ENCODE data around the gene MYEOV. TPM values are rescaled to one million over a fixed set of nuclear protein-coding genes. Genes with fewer than 3 reads are reported as not detected.

The MYEOV gene
- total and polyA plus RNA-seq, 10 of the 15 experiments (the other 5 are each of a cell fraction or from before 2014, with no cell fraction given): 0.05 to 0.40 (median 0.26) TPM; not detected in 3

GRCh38 chr11:69274531-69275016 lies 19.4 kb upstream of the MYEOV start (continued):
- TF ChIP-seq NFYA (IDR thresholded peaks at IDR 0.05; ENCODE audit: borderline replicate concordance, low read depth, low read length): no peak
- no peak for TF ChIP-seq TCF7 (IDR thresholded peaks at IDR 0.05; ENCODE audit: borderline replicate concordance)
- no peak for TF ChIP-seq POLR2A (IDR thresholded peaks at IDR 0.05; ENCODE audit: low read depth, low read length)
- no peak for TF ChIP-seq ZBED1 (IDR thresholded peaks at IDR 0.05; ENCODE audit: borderline replicate concordance)
- no peak for TF ChIP-seq IRF4 (IDR thresholded peaks at IDR 0.05; ENCODE audit: low read depth, low read length)
- TF ChIP-seq ATF3 (IDR thresholded peaks at IDR 0.05; ENCODE audit: borderline replicate concordance, extremely low read depth, low read depth, low read length): no peak
- no peak for TF ChIP-seq HDGF (IDR thresholded peaks at IDR 0.05)
- no peak for TF ChIP-seq SMARCA5 (IDR thresholded peaks at IDR 0.05)

GRCh38 chr11:69275178-69275577 lies 18.8 kb upstream of the MYEOV start:
- intact Hi-C loops (cut with micrococcal nuclease; ENCODE audit: unreplicated experiment): no loop called here
- H3K4me1 ChIP-seq (ENCODE audit: control insufficient read depth, insufficient read depth, low read length): peaks cover 19% of the 10 kb centered on the region
- FAIRE-seq: no peak
- no peak overlapping the region for H3K4me2 ChIP-seq (ENCODE audit: control insufficient read depth, insufficient read depth)
- no peaks in the 10 kb centered on the region for H4K20me1 ChIP-seq (ENCODE audit: control insufficient read depth, insufficient read depth)
- no peak overlapping the region for H3K27ac ChIP-seq (ENCODE audit: control insufficient read depth, insufficient read depth)
- no peak for ATAC-seq
- no peak overlapping the region for H2AFZ ChIP-seq (ENCODE audit: control insufficient read depth, low read depth, low read length)
- POLR2A ChIA-PET: interaction anchor here (1.0 to 1.3 kb wide), 2 partner anchors 17 to 19 kb away, joined by 3 to 5 read pairs; partner anchors contain the start of gene MYEOV
- peak; percentile 57; the same call in 1 of the 2 replicates for TF ChIP-seq HDGF (IDR thresholded peaks at IDR 0.05)
- TF ChIP-seq CEBPZ (IDR thresholded peaks at IDR 0.05; ENCODE audit: low read depth, low read length): no peak
- no peak overlapping the region for H3K4me3 ChIP-seq
- H3K9me3 ChIP-seq (replicated peaks; ENCODE audit: control insufficient read depth, insufficient read depth, low read length): peaks cover 2% of the 10 kb centered on the region; the same call in 1 of the 3 replicates
- H3K9ac ChIP-seq (ENCODE audit: control insufficient read depth, insufficient read depth, low read length): no peak overlapping the region
- H3K27me3 ChIP-seq (replicated peaks in 1 of 2; ENCODE audit: control insufficient read depth in 2 of 2, insufficient read depth in 2 of 2, low read length in 1 of 2): no peaks in the 10 kb centered on the region
- SMC1A ChIA-PET (ENCODE audit: uncharacterized antibody, unreplicated experiment): interaction anchor here (1.2 to 3.2 kb wide), 2 partner anchors 16 to 18 kb away, joined by 3 to 27 read pairs; no protein-coding TSS in a partner anchor
- no peaks in the 10 kb centered on the region for H3K36me3 ChIP-seq (ENCODE audit: control insufficient read depth in 2 of 2, insufficient read depth in 2 of 2, low read length in 1 of 2)
- in situ Hi-C loops (cut with MboI): no loop called here
- CTCF ChIA-PET: interaction anchor here (0.9 kb wide), 1 partner anchor 16 kb away, joined by 4 read pairs; no protein-coding TSS in a partner anchor
- no peak for DNase-seq (ENCODE audit: low read depth, low spot score)
- no peaks in the 10 kb centered on the region for H3K79me2 ChIP-seq (ENCODE audit: control insufficient read depth, insufficient read depth, low read length)
- BruUV-seq (replicated peaks): no TSS peak
- RAD21 ChIA-PET (ENCODE audit: unreplicated experiment): interaction anchor here (0.5 to 4.3 kb wide), 5 partner anchors 16 to 64 kb away, joined by 3 to 46 read pairs (median 4); no protein-coding TSS in a partner anchor
